C4-2B (cell line): ENCODE data around the gene CREB3L1.
A peak's percentile ranks its signal among the peaks of the same experiment; 100 is the strongest.

Experiments used
- CTCF ChIP-seq: fragments of 450-650 bp; conservative IDR thresholded peaks from 2 replicates; pipeline ENCODE4 v1.5.1; 2017; ENCODE audit warnings: mild to moderate bottlenecking
- ZFX ChIP-seq: fragments of 450-650 bp; IDR thresholded peaks from 2 replicates; pipeline ENCODE4 v1.6.1; 2017

- peak; percentile 98 for TF ChIP-seq CTCF
- no peak for TF ChIP-seq ZFX
These were observed 37.7 kb downstream of the CREB3L1 start for GRCh38 chr11:46315033-46315738.
